Neutrophil (primary cell): ENCODE measurements around the gene TIGD3.

Experiments used
- H3K27ac ChIP-seq: fragments of 200-600 bp; sonication (generic); 2 replicates; pipeline ENCODE4 v1.5.1; 2016; ENCODE audit warnings: mild to moderate bottlenecking, moderate library complexity
- H3K27me3 ChIP-seq: fragments of 200-600 bp; sonication (generic); 2 replicates; pipeline ENCODE4 v1.6.0; 2016; ENCODE audit warnings: mild to moderate bottlenecking
- H3K36me3 ChIP-seq: fragments of 200-600 bp; sonication (generic); 2 replicates; pipeline ENCODE4 v1.5.1; 2017
- H3K4me1 ChIP-seq, 2 experiments: fragments of 200-600 bp in 1 of 2; sonication (generic) in 1 of 2; 1 replicate in 1 of 2; 2 replicates in 1 of 2; pipeline versions ENCODE4 v1.5.1 to v1.6.1; 2013 to 2016; ENCODE audit warnings: low read depth in 1 of 2, low read length in 1 of 2, mild to moderate bottlenecking in 1 of 2, moderate library complexity in 1 of 2; ENCODE audit not compliant: control insufficient read depth in 1 of 2, insufficient read depth in 1 of 2
- H3K4me3 ChIP-seq, 2 experiments: fragments of 200-600 bp in 1 of 2; sonication (generic) in 1 of 2; 1 replicate in 1 of 2; 2 replicates in 1 of 2; pipeline ENCODE4 v1.5.1; 2013 to 2016; ENCODE audit warnings: low read depth in 1 of 2, low read length in 1 of 2, mild to moderate bottlenecking in 1 of 2, moderate library complexity in 1 of 2
- H3K9me3 ChIP-seq: fragments of 200-600 bp; sonication (generic); 2 replicates; pipeline ENCODE4 v1.5.1; 2016
- CTCF ChIP-seq: fragments of 200-600 bp; sonication (generic); IDR thresholded peaks from 2 replicates; pipeline ENCODE4 v1.5.1; 2016; ENCODE audit warnings: antibody characterized with exemption

TIGD3 gene

DNA sequence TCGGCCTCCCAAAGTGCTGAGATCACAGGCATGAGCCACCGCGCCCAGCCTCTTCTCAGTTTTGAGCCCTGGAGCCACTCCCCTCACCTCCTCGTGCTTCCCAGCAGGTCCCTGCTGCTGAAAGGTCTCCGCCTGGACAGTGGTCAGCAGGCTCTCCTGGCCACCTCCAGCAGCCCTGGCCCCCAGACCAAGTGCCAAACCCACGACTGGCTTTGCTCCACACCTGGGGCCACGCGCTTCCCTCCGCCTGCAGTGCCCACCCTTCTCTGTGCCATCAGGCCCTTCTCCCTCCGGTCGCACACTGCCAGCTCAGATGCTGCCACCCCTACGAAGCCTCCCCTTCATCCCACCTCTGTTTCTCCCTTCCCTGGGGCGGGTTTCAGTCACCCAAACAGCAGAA is 44.7 kb downstream of the TIGD3 start:
- Histone ChIP-seq H3K36me3 (peaks cover 80% of the 10 kb centered on the region), H3K27ac (no peak overlapping the region), H3K4me3 (no peak overlapping the region), H3K9me3 (no peaks in the 10 kb centered on the region), H3K27me3 (no peaks in the 10 kb centered on the region), H3K4me1 (peaks cover 16% of the 10 kb centered on the region in 2 experiments)
- TF ChIP-seq CTCF, result no peak

DNA sequence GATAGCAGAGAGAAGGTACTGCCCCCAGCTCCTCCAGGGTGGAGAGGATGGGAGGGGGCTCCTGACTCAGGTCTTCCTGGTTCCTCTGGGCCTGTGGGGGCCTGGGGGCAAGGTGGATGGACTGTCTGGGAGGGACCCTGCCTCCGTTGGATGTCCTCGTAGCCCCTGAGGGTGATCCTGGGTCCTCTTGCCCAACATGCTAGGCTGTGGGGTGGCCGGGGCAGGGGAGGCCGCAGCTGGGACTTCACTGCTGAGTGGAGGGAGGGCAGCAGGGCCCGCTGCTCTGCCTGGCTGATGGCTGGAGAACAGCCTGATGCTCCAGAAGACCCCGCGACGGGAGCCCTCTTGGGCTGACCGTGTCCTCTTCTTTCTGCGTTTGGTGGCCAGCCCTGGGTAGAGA is 45.3 kb downstream of the TIGD3 start:
- Histone ChIP-seq H3K4me3 (no peak overlapping the region), H3K36me3 (peaks cover 80% of the 10 kb centered on the region), H3K27me3 (no peaks in the 10 kb centered on the region), H3K9me3 (no peaks in the 10 kb centered on the region), H3K4me1 (peaks cover 17 to 21% of the 10 kb centered on the region in 2 experiments), H3K27ac (no peak overlapping the region)
- TF ChIP-seq CTCF, result no peak

- no peaks in the 10 kb centered on the region for H3K27me3 ChIP-seq
- no peak for TF ChIP-seq CTCF
- peaks cover 17 to 21% of the 10 kb centered on the region in 2 experiments for H3K4me1 ChIP-seq
- peaks cover 80% of the 10 kb centered on the region for H3K36me3 ChIP-seq
- no peaks in the 10 kb centered on the region for H3K9me3 ChIP-seq
- H3K4me3 ChIP-seq, result no peak overlapping the region
- H3K27ac ChIP-seq, result no peak overlapping the region
These were observed 45.9 kb downstream of the TIGD3 start for GRCh38 chr11:65400307-65401072.

DNA sequence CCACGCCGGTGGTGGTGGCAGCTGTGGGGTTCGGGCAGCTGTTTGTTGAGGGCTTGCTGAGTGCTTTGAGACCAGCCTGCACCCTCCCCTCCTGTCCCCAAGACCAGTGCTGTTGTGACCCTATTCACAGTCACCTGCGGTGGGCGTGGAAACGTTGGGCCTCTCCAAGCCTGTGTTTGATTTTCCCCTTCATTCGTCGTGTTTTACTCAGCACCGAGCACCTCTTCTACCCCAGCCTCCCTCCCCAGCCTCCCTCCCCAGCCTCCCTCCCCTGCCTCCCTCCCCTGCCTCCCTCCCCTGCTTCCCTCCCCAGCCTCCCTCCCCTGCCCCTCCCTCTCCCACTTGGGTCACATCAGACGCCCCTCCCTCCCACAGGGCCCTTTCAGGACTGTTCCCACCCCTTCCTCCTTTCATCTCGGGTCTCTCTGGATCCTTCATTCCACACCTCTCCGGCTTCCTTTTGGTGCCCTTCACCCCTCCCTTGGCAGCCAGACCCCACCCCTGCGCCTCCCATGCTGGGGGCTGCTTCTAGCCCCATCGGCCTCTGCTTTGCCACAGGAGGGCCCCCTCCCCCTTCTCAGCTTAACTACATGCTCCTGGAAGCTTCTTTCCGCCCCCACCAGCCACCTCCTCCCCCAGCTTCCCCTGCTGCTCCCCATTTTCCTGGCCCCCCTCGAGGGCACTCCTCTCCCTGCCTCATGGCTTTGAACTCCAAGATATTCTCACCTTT is 46.7 kb downstream of the TIGD3 start:
- H3K4me1 ChIP-seq, result peaks cover 17 to 21% of the 10 kb centered on the region in 2 experiments
- peaks cover 77% of the 10 kb centered on the region for H3K36me3 ChIP-seq
- no peaks in the 10 kb centered on the region for H3K27me3 ChIP-seq
- no peak overlapping the region for H3K27ac ChIP-seq
- H3K9me3 ChIP-seq, result no peaks in the 10 kb centered on the region
- no peak overlapping the region for H3K4me3 ChIP-seq
- TF ChIP-seq CTCF, result no peak

GRCh38 chr11:65401803-65402248 is 47.3 kb downstream of the TIGD3 start:
- Histone ChIP-seq H3K9me3 (no peaks in the 10 kb centered on the region), H3K27ac (no peak overlapping the region), H3K4me3 (no peak overlapping the region), H3K36me3 (peaks cover 77% of the 10 kb centered on the region), H3K27me3 (no peaks in the 10 kb centered on the region), H3K4me1 (peaks cover 17 to 21% of the 10 kb centered on the region in 2 experiments)
- TF ChIP-seq CTCF, result no peak
